ENCODE measurements around the gene STRA8. TPM values are rescaled to one million over a fixed set of nuclear protein-coding genes. Genes with fewer than 3 reads are reported as not detected.

The STRA8 gene
- total RNA-seq, 4 donors from 2014 or later = 6.8 TPM; not detected in 3

DNA sequence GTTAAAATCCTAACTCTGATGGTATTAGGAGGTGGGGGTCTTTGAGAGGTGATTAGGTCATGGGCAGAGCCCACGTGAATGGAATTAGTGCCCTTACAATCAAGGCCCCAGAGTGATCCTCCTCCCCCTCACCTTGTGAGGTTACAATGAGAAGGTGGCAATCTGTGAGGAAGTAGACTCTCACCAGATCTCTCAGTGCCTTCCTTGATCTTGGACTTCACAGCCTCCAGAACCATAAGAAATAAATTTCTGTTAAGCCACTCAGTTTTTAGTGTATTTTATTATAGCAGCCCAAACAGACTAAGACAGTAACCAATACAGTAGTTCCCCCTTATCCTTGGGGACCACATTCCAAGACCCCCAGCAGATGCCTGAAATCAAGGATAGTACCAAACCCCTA, 32.0 kb downstream of the STRA8 start:
- H3K27ac ChIP-seq = no peak overlapping the region
- H3K4me3 ChIP-seq = no peak overlapping the region
- DNase-seq (ENCODE audit: low spot score in 2 of 2) = no peak
- no peaks in the 10 kb centered on the region for H3K27me3 ChIP-seq
- no peaks in the 10 kb centered on the region for H3K36me3 ChIP-seq
- H3K9me3 ChIP-seq = no peaks in the 10 kb centered on the region
- TF ChIP-seq POLR2A (IDR thresholded peaks at IDR 0.05) (no peak), POLR2AphosphoS5 (IDR thresholded peaks at IDR 0.05) (no peak)
- TF ChIP-seq, protein P1, sequence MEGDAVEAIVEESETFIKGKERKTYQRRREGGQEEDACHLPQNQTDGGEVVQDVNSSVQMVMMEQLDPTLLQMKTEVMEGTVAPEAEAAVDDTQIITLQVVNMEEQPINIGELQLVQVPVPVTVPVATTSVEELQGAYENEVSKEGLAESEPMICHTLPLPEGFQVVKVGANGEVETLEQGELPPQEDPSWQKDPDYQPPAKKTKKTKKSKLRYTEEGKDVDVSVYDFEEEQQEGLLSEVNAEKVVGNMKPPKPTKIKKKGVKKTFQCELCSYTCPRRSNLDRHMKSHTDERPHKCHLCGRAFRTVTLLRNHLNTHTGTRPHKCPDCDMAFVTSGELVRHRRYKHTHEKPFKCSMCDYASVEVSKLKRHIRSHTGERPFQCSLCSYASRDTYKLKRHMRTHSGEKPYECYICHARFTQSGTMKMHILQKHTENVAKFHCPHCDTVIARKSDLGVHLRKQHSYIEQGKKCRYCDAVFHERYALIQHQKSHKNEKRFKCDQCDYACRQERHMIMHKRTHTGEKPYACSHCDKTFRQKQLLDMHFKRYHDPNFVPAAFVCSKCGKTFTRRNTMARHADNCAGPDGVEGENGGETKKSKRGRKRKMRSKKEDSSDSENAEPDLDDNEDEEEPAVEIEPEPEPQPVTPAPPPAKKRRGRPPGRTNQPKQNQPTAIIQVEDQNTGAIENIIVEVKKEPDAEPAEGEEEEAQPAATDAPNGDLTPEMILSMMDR (IDR thresholded peaks at IDR 0.05) = no peak
- 77% methylated on average over 1 of the region's 1 CpG for WGBS
- H3K4me1 ChIP-seq = peaks cover 7% of the 10 kb centered on the region

- DNase-seq (ENCODE audit: low spot score in 2 of 2) = no peak
- no peaks in the 10 kb centered on the region for H3K27me3 ChIP-seq
- 89% methylated on average over 11 of the region's 11 CpGs for WGBS
- no peaks in the 10 kb centered on the region for H3K9me3 ChIP-seq
- no peaks in the 10 kb centered on the region for H3K4me1 ChIP-seq
- H3K4me3 ChIP-seq = no peak overlapping the region
- no peaks in the 10 kb centered on the region for H3K36me3 ChIP-seq
- TF ChIP-seq POLR2A (IDR thresholded peaks at IDR 0.05) (no peak), POLR2AphosphoS5 (IDR thresholded peaks at IDR 0.05) (no peak), EP300 (IDR thresholded peaks at IDR 0.05) (no peak)
- TF ChIP-seq, protein P1 (IDR thresholded peaks at IDR 0.05) = no peak
- H3K27ac ChIP-seq = no peak overlapping the region
Observed at GRCh38 chr7:135269921-135270320, 36.3 kb downstream of the STRA8 start.

DNA sequence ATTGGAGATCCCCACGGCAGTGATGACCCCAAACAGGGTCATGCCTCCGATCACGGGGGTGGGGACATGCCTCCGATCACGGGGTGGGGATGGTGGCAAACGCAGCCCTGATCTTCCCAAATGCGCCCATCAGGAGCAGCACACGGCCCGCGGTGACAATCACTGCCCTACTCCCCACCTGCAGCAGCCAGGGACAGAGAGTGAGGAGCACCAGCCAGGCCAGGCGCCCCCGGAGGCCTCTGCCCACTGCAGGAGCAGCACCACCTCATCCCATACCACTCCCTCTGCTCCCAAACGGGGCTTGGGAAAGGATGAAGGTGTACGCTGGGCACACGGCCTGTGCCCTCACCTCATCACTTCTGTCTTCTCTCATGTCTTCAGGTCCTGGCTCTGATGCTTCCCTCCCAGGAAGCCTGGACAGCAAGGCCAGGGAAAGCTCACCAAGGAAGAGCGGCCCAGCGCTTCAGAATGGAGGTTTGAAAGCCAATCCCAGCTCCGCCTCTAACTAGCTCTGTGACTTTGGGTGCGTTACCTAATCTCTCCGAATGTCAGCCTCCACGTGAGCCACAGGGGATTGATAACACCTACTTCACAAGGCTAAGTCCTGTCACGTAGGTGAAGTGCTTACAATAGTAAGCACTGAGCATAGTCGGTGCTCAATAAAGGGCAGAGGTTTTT, 37.1 kb downstream of the STRA8 start:
- no peak overlapping the region for H3K27ac ChIP-seq

DNA sequence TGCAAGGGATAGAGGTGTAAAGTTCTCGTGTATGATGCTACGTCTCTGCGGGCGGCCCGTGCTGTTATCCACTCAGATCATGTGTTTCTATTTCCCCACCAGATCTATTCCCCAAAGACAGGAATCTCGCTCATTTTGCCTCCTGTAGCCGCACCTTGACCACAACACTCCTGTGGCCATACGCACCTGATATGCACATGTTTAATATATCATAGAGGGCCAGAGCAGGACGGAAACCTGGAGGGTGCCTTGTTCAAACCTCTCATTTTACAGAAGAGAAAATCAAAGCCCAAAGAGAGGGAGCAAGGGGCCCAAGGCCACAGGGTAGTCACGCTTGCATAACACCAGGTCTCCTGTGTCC, 37.6 kb downstream of the STRA8 start:
- Histone ChIP-seq H3K36me3 (no peaks in the 10 kb centered on the region), H3K27me3 (no peaks in the 10 kb centered on the region), H3K9me3 (no peaks in the 10 kb centered on the region), H3K27ac (no peak overlapping the region), H3K4me1 (no peaks in the 10 kb centered on the region), H3K4me3 (no peak overlapping the region)
- DNase-seq (ENCODE audit: low spot score in 2 of 2) = peak in 1 of 2 donors; percentile 34
- 85% methylated on average over 10 of the region's 10 CpGs for WGBS
- no peak for TF ChIP-seq EP300 (IDR thresholded peaks at IDR 0.05)
- no peak for TF ChIP-seq POLR2A (IDR thresholded peaks at IDR 0.05)
- TF ChIP-seq, protein P1 (IDR thresholded peaks at IDR 0.05) = no peak
- TF ChIP-seq POLR2AphosphoS5 (IDR thresholded peaks at IDR 0.05) = no peak

More for the DNA sequence above, 37.1 kb downstream of the STRA8 start:
- Histone ChIP-seq H3K36me3 (no peaks in the 10 kb centered on the region), H3K9me3 (no peaks in the 10 kb centered on the region), H3K27me3 (no peaks in the 10 kb centered on the region), H3K4me3 (no peak overlapping the region), H3K4me1 (no peaks in the 10 kb centered on the region)
- 75% methylated on average over 9 of the region's 23 CpGs for WGBS
- DNase-seq (ENCODE audit: low spot score in 2 of 2) = peak in 1 of 2 donors; percentile 57
- TF ChIP-seq POLR2A (IDR thresholded peaks at IDR 0.05) = no peak

GRCh38 chr7:135272303-135272702, 38.7 kb downstream of the STRA8 start:
- Histone ChIP-seq H3K4me3 (no peak overlapping the region), H3K27me3 (no peaks in the 10 kb centered on the region), H3K27ac (no peak overlapping the region), H3K4me1 (no peaks in the 10 kb centered on the region), H3K9me3 (no peaks in the 10 kb centered on the region), H3K36me3 (no peaks in the 10 kb centered on the region)
- TF ChIP-seq POLR2AphosphoS5 (IDR thresholded peaks at IDR 0.05) (no peak), EP300 (IDR thresholded peaks at IDR 0.05) (no peak), POLR2A (IDR thresholded peaks at IDR 0.05) (no peak)
- TF ChIP-seq, protein P1 (IDR thresholded peaks at IDR 0.05) = no peak
- DNase-seq (ENCODE audit: low spot score in 2 of 2) = no peak
- 84% methylated on average over 3 of the region's 3 CpGs for WGBS

GRCh38 chr7:135273581-135273980, 39.9 kb downstream of the STRA8 start:
- peak in 1 of 2 donors; percentile 24 for DNase-seq (ENCODE audit: low spot score in 2 of 2)
- WGBS = 85% methylated on average over 4 of the region's 4 CpGs

More at GRCh38 chr7:135273581-135273980, 39.9 kb downstream of the STRA8 start:
- Histone ChIP-seq H3K27me3 (no peaks in the 10 kb centered on the region), H3K27ac (no peak overlapping the region), H3K36me3 (no peaks in the 10 kb centered on the region), H3K9me3 (no peaks in the 10 kb centered on the region), H3K4me1 (no peaks in the 10 kb centered on the region), H3K4me3 (no peak overlapping the region)
- TF ChIP-seq, protein P1 (IDR thresholded peaks at IDR 0.05) = no peak
